Parietal lobe (tissue), 1 donor: ENCODE data around the gene PRKCE. TPM values are rescaled to one million over a fixed set of nuclear protein-coding genes. Genes with fewer than 3 reads are reported as not detected.

ENCODE experiments used
- total RNA-seq: library from RNA; depleted of rRNA; stranded (reverse); fragments of >200 nt; gene quantifications from one replicate; pipeline ENCODE4 v1.2.3, GENCODE V29; 2014

Gene PRKCE
- 77.0 TPM for total RNA-seq

DNA sequence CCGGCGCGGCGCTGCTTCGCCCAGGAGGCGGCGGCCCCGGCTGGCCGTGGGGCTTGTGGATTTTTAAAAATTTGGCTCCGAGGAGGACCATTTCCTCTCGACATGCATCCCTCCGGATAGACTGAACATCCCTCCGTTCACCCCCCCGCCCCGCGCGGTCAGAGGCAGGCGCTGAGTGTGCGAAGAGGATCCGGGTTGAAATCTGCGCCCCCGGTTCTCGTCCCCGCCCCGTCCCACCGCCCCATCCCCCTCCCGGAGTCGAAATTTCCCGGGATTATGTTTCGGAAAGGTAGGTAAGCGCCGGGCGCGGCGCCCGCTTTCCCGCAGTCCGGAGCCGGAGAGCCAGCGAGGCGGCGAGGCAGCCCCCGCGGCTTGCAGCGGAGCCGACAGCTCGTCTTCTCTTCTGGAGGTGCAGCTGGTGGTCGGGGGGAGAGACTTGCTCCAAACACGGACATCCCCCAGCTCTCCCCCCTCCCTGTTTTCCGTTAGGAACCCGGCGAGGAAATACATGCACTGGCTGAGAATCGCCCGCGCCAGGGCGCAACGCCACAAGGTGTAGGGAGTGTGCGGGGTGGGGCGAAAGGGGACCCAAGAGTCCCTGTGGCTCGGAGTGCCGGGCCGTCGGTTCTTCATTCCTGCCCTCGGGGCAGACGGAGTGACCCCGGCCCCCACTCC lies at the start of gene PRKCE:
TSS of gene PRKCE (plus strand) at position 261 of the 675 bp plus-strand sequence.

DNA sequence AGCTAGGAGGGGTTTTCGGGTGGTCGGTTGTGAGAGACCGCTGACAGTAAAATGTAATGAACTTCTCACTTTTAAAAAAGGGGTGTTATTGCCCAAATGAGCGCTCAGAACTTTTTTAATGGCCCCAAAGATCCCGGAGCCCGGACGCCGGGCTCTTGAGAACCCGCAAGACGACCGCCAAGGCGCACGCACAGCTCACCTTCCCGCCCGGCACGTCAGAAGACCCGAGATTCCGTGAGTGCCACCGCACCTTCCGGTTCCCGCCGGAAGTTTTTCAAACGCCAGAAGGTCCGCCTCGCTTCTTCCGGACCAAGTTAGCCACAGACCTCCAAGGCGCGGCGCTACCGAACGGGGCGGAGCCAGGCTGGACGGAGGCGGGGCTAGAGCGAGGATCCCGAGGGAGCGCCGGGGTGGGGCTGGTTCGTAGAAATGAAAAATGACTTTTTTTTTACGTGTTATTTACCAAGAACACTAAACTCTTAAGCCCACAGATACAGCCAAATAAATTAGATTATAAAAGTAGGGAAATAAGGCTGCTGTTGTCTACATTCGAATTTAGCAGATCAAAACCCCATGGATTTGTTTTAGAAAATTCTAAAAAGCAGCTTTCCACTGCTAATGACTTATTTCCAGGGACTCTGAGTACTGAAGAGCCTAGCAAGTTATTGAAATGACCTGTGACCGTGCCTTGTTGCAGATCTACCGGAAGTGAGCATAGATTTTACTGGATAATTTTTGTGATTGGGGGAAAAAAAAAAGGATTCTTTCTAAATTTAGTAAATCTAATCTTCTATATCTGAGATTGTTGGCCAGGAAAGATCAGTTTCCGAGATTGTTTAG lies 40.2 kb upstream of the PRKCE start, which contains the start of gene SRBD1:
TSS of gene SRBD1 (minus strand) at position 248 of the 840 bp plus-strand sequence. CDS start 5,826 bp downstream, outside the sequence.

Other genes with a start within 250 kb of the PRKCE start
- gene SRBD1, start 40.4 kb upstream of the PRKCE start, total RNA-seq: 42.3 TPM